HFFc6 (cell line): ENCODE data around the gene STX8. TPM values are rescaled to one million over a fixed set of nuclear protein-coding genes. Genes with fewer than 3 reads are reported as not detected.

Source experiments
- DNase-seq: peaks from one replicate; pipeline ENCODE4 v3.0.0-alpha.2; 2018
- H3K27ac Mint-ChIP-seq: 2 replicates; pipeline ENCODE4 v1.8.0; 2020; ENCODE audit warnings: mild to moderate bottlenecking, mixed read lengths
- H3K27me3 Mint-ChIP-seq: 2 replicates; pipeline ENCODE4 v1.8.0; 2021; ENCODE audit warnings: mild to moderate bottlenecking, moderate library complexity, mixed read lengths; ENCODE audit not compliant: insufficient read depth
- H3K36me3 Mint-ChIP-seq: 2 replicates; pipeline ENCODE4 v1.8.0; 2021; ENCODE audit warnings: low read depth, mixed read lengths
- H3K4me1 Mint-ChIP-seq: 2 replicates; pipeline ENCODE4 v1.8.0; 2020; ENCODE audit warnings: low read depth, mixed read lengths
- H3K4me3 Mint-ChIP-seq: 2 replicates; pipeline ENCODE4 v1.8.0; 2020; ENCODE audit warnings: mild to moderate bottlenecking, moderate library complexity, mixed read lengths
- H3K9me3 Mint-ChIP-seq: 2 replicates; pipeline ENCODE4 v1.8.0; 2020; ENCODE audit warnings: mild to moderate bottlenecking, mixed read lengths
- CTCF ChIP-seq: fragments of 200-600 bp; sonication (generic); IDR thresholded peaks from 2 replicates; pipeline ENCODE4 v1.5.0; 2021; ENCODE audit warnings: antibody characterized with exemption, mild to moderate bottlenecking
- total RNA-seq, 6 experiments: library from RNA; stranded (reverse); fragmentation: NEBNext Ultra II Directional; extraction: Animal tissue kit (Norgen Biotek cat#: 25700); gene quantifications; 2 replicates in 1 of 6; 3 replicates in 5 of 6; pipeline ENCODE4 v1.2.3, GENCODE V29; 2021

The STX8 gene
- total RNA-seq, 6 experiments from 2014 or later: 48.9 to 73.8 (median 60.9) TPM

- Mint-ChIP-seq H3K27ac (no peak overlapping the region), H3K36me3 (no peaks in the 10 kb centered on the region), H3K27me3 (peaks cover 3% of the 10 kb centered on the region; the same call in 1 of the 2 replicates), H3K9me3 (peaks cover 12% of the 10 kb centered on the region), H3K4me3 (no peak overlapping the region), H3K4me1 (no peaks in the 10 kb centered on the region)
- DNase-seq: no peak
- TF ChIP-seq CTCF: no peak
Observed at GRCh38 chr17:9234389-9234945, 341.2 kb downstream of the STX8 start.

GRCh38 chr17:9233761-9234160, 341.9 kb downstream of the STX8 start:
- no peak overlapping the region for H3K27ac Mint-ChIP-seq
- no peaks in the 10 kb centered on the region for H3K4me1 Mint-ChIP-seq
- no peak for DNase-seq
- H3K27me3 Mint-ChIP-seq: peaks cover 3% of the 10 kb centered on the region; the same call in 1 of the 2 replicates
- TF ChIP-seq CTCF: no peak
- H3K9me3 Mint-ChIP-seq: peaks cover 14% of the 10 kb centered on the region
- H3K36me3 Mint-ChIP-seq: no peaks in the 10 kb centered on the region
- H3K4me3 Mint-ChIP-seq: no peak overlapping the region

GRCh38 chr17:9233271-9233599, 342.4 kb downstream of the STX8 start:
- Mint-ChIP-seq H3K27ac (no peak overlapping the region), H3K4me3 (no peak overlapping the region), H3K36me3 (no peaks in the 10 kb centered on the region), H3K4me1 (no peaks in the 10 kb centered on the region), H3K27me3 (peaks cover 3% of the 10 kb centered on the region; the same call in 1 of the 2 replicates), H3K9me3 (peaks cover 14% of the 10 kb centered on the region)
- no peak for TF ChIP-seq CTCF
- no peak for DNase-seq

GRCh38 chr17:9232591-9233270, 342.9 kb downstream of the STX8 start:
- H3K27ac Mint-ChIP-seq: no peak overlapping the region
- peaks cover 3% of the 10 kb centered on the region; the same call in 1 of the 2 replicates for H3K27me3 Mint-ChIP-seq
- no peaks in the 10 kb centered on the region for H3K4me1 Mint-ChIP-seq
- H3K36me3 Mint-ChIP-seq: no peaks in the 10 kb centered on the region
- DNase-seq: no peak
- H3K4me3 Mint-ChIP-seq: no peak overlapping the region
- peaks cover 14% of the 10 kb centered on the region for H3K9me3 Mint-ChIP-seq
- no peak for TF ChIP-seq CTCF

- no peak for DNase-seq
- no peak overlapping the region for H3K4me3 Mint-ChIP-seq
- no peaks in the 10 kb centered on the region for H3K4me1 Mint-ChIP-seq
- no peaks in the 10 kb centered on the region for H3K36me3 Mint-ChIP-seq
- no peak for TF ChIP-seq CTCF
- no peak overlapping the region for H3K27ac Mint-ChIP-seq
- peaks cover 3% of the 10 kb centered on the region; the same call in 1 of the 2 replicates for H3K27me3 Mint-ChIP-seq
- H3K9me3 Mint-ChIP-seq: peaks cover 14% of the 10 kb centered on the region
Observed at GRCh38 chr17:9232155-9232475, 343.5 kb downstream of the STX8 start.
